Measurements from ENCODE around the gene PKD1.

DNA sequence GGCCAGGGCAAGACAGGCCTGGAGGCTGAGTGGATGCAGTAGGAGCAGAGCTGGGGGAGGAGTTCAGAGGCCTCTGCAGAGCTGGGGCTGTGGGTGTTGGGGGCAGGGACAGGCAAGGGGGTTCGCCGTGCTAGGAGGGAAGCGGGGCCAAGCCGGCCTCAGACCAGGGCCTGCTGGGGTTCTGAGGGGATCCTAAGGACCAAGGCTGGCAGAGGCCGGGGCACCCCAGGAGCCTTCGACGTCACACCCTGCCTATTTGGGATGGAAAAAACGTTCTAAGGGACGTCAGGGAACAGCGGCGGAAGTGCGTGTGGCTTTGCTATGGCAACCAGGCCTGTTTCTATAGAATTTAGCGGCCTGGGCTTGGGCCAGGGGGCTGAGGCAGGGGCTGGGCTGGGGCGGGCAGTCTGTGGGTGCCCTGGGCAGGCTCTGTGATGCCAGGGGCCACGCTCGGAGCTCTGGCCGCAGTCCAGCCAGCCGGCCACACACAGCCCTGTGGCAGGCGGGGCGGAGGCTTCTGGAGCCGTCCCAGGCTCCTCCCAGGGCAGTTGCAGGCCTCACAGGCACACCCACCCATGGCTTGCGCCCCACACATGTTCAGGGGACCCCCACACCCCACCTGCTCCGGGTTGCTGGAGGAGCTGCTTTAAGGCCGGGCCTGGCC, 23.6 kb upstream of the PKD1 start:
- TF ChIP-seq, protein P1, sequence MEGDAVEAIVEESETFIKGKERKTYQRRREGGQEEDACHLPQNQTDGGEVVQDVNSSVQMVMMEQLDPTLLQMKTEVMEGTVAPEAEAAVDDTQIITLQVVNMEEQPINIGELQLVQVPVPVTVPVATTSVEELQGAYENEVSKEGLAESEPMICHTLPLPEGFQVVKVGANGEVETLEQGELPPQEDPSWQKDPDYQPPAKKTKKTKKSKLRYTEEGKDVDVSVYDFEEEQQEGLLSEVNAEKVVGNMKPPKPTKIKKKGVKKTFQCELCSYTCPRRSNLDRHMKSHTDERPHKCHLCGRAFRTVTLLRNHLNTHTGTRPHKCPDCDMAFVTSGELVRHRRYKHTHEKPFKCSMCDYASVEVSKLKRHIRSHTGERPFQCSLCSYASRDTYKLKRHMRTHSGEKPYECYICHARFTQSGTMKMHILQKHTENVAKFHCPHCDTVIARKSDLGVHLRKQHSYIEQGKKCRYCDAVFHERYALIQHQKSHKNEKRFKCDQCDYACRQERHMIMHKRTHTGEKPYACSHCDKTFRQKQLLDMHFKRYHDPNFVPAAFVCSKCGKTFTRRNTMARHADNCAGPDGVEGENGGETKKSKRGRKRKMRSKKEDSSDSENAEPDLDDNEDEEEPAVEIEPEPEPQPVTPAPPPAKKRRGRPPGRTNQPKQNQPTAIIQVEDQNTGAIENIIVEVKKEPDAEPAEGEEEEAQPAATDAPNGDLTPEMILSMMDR (IDR thresholded peaks at IDR 0.05), result no peak
- TF ChIP-seq POLR2AphosphoS5 (IDR thresholded peaks at IDR 0.05), result no peak
